Measurements from ENCODE around the gene ZFP90.

GRCh38 chr16:68510775-68511174 lies 28.3 kb upstream of the ZFP90 start:
- TF ChIP-seq, protein P1, sequence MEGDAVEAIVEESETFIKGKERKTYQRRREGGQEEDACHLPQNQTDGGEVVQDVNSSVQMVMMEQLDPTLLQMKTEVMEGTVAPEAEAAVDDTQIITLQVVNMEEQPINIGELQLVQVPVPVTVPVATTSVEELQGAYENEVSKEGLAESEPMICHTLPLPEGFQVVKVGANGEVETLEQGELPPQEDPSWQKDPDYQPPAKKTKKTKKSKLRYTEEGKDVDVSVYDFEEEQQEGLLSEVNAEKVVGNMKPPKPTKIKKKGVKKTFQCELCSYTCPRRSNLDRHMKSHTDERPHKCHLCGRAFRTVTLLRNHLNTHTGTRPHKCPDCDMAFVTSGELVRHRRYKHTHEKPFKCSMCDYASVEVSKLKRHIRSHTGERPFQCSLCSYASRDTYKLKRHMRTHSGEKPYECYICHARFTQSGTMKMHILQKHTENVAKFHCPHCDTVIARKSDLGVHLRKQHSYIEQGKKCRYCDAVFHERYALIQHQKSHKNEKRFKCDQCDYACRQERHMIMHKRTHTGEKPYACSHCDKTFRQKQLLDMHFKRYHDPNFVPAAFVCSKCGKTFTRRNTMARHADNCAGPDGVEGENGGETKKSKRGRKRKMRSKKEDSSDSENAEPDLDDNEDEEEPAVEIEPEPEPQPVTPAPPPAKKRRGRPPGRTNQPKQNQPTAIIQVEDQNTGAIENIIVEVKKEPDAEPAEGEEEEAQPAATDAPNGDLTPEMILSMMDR (IDR thresholded peaks at IDR 0.05; ENCODE audit: low read depth, low read length), result no peak
- no peak for TF ChIP-seq EZH2phosphoT487 (IDR thresholded peaks at IDR 0.05; ENCODE audit: low read depth)
